ENCODE measurements around the gene CBFA2T2. TPM values are rescaled to one million over a fixed set of nuclear protein-coding genes. Genes with fewer than 3 reads are reported as not detected.
"Not testable (repeated sequence)": the region's sequence is repeated elsewhere in the genome, so short reads cannot be mapped to it uniquely, and the experiment has no call there.

CBFA2T2 gene
- total RNA-seq, 1 donor from 2014 or later, result 13.6 TPM

- DNase-seq (ENCODE audit: low read depth), result no peak
These were observed 206.6 kb downstream of the CBFA2T2 start for GRCh38 chr20:33696448-33696847.

GRCh38 chr20:33697129-33697528, 207.2 kb downstream of the CBFA2T2 start:
- DNase-seq (ENCODE audit: low read depth), result no peak

- not testable (repeated sequence) for DNase-seq (ENCODE audit: low read depth)
These were observed 209.1 kb downstream of the CBFA2T2 start for GRCh38 chr20:33698966-33699365.

Other genes starting within 250 kb of the CBFA2T2 start
- not detected in 2 replicates for gene BPIFB1, start 206.9 kb upstream of the CBFA2T2 start, total RNA-seq
- gene CDK5RAP1, start 88.6 kb upstream of the CBFA2T2 start, total RNA-seq, result 24.4 and 41.7 TPM in 2 replicates
- gene SNTA1, start 46.3 kb upstream of the CBFA2T2 start, total RNA-seq, result 11.0 and 17.0 TPM in 2 replicates
- gene C20orf144, start 172.2 kb downstream of the CBFA2T2 start, total RNA-seq, result 0.35 TPM in 1 of 2 replicates, not detected in the other
- gene ACTL10, start 176.8 kb downstream of the CBFA2T2 start, total RNA-seq, result 2.8 and 4.2 TPM in 2 replicates
- 18.8 and 29.8 TPM in 2 replicates for gene NECAB3, start 184.3 kb downstream of the CBFA2T2 start, total RNA-seq
- 0.89 and 4.3 TPM in 2 replicates for gene E2F1, start 196.3 kb downstream of the CBFA2T2 start, total RNA-seq
- gene PXMP4, start 230.2 kb downstream of the CBFA2T2 start, total RNA-seq, result 2.3 and 6.3 TPM in 2 replicates
- gene ZNF341, start 241.9 kb downstream of the CBFA2T2 start, total RNA-seq, result 0.52 and 2.1 TPM in 2 replicates